ENCODE measurements around the gene NOTCH3.

The NOTCH3 gene

DNA sequence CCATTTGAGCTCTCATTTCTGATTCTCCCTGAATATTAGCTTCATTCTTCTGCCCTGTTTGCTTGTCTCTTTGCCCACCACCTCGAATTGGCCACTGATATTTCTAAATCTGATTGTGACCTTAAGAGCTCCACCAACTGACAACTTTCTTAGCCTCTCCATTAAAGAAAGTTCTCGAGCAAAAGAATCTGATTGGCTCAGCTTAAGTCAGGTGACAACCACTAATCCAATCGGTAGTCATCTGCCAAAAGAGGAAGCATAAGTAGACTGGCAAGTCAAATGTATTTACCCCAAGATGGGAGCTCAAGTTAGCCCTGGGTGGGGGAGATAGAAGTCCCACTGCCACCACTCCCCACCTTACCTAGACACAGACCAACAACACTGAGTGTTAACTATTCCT lies 41.5 kb downstream of the NOTCH3 start:
- Histone ChIP-seq H3K9ac (ENCODE audit: low read length in 2 of 2) (no peak overlapping the region), H3K36me3 (ENCODE audit: control insufficient read depth in 2 of 2, insufficient read depth in 2 of 2, low read length in 2 of 2) (no peaks in the 10 kb centered on the region), H3K27ac (ENCODE audit: low read length) (no peak overlapping the region), H3K27me3 (ENCODE audit: control insufficient read depth in 1 of 2, insufficient read depth in 2 of 2, low read length in 2 of 2) (peaks cover 0 to 2% of the 10 kb centered on the region in 2 donors), H3K4me3 (ENCODE audit: low read length in 2 of 2) (no peak overlapping the region), H3K9me3 (ENCODE audit: control insufficient read depth in 2 of 2, low read length in 2 of 2) (peaks cover 4 to 9% of the 10 kb centered on the region in 2 donors), H3K4me1 (ENCODE audit: control insufficient read depth, insufficient read depth, low read length) (no peaks in the 10 kb centered on the region)

DNA sequence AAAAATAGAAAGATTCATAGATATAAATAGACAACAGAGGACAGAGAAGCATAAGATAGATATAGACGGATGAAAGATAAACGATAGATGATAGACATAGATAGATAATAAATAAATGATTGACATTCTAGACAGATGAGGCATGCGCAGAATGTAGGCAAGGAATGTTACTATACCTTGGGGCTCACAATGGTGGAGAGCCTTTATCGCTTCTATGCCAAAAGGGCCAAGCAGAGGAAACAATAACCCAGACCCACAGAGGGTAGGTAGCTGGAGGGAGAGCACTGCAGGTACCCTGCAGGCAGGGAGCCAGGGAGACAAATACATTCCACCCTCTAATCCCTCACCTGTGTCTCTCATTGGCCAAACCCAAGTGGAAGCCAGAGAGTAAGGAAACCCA lies 44.4 kb downstream of the NOTCH3 start:
- no peak overlapping the region for H3K4me3 ChIP-seq (ENCODE audit: low read length in 2 of 2)
- H3K27me3 ChIP-seq (ENCODE audit: control insufficient read depth in 1 of 2, insufficient read depth in 2 of 2, low read length in 2 of 2) = peaks cover 0 to 4% of the 10 kb centered on the region in 2 donors
- no peak overlapping the region for H3K9ac ChIP-seq (ENCODE audit: low read length in 2 of 2)
- H3K9me3 ChIP-seq (ENCODE audit: control insufficient read depth in 2 of 2, low read length in 2 of 2) = peaks cover 8 to 13% of the 10 kb centered on the region in 2 donors
- H3K36me3 ChIP-seq (ENCODE audit: control insufficient read depth in 2 of 2, insufficient read depth in 2 of 2, low read length in 2 of 2) = no peaks in the 10 kb centered on the region
- H3K27ac ChIP-seq (ENCODE audit: low read length) = no peak overlapping the region
- H3K4me1 ChIP-seq (ENCODE audit: control insufficient read depth, insufficient read depth, low read length) = no peaks in the 10 kb centered on the region

DNA sequence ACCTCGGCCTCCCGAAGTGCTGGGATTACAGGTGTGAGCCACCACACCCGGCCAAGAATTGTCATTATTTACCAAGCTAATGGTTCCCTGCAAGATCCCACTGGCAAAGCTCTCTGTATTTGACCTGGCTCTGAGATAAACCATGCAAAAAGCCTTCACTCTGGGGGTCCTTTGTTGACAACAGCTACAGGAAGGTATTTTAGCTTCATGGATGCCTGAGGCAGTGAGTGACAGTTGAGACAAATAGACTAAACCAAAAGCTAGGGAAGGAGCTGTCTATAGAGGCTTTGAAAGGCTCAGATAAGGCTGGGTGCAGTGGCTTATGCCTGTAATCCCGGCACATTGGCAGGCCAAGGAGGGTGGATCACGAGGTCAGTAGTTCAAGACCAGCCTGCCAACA lies 45.5 kb downstream of the NOTCH3 start:
- no peaks in the 10 kb centered on the region for H3K4me1 ChIP-seq (ENCODE audit: control insufficient read depth, insufficient read depth, low read length)
- H3K36me3 ChIP-seq (ENCODE audit: control insufficient read depth in 2 of 2, insufficient read depth in 2 of 2, low read length in 2 of 2) = no peaks in the 10 kb centered on the region
- no peak overlapping the region for H3K4me3 ChIP-seq (ENCODE audit: low read length in 2 of 2)
- no peak overlapping the region for H3K27ac ChIP-seq (ENCODE audit: low read length)
- peaks cover 0 to 4% of the 10 kb centered on the region in 2 donors for H3K27me3 ChIP-seq (ENCODE audit: control insufficient read depth in 1 of 2, insufficient read depth in 2 of 2, low read length in 2 of 2)
- no peak overlapping the region for H3K9ac ChIP-seq (ENCODE audit: low read length in 2 of 2)
- peaks cover 8 to 13% of the 10 kb centered on the region in 2 donors for H3K9me3 ChIP-seq (ENCODE audit: control insufficient read depth in 2 of 2, low read length in 2 of 2)

DNA sequence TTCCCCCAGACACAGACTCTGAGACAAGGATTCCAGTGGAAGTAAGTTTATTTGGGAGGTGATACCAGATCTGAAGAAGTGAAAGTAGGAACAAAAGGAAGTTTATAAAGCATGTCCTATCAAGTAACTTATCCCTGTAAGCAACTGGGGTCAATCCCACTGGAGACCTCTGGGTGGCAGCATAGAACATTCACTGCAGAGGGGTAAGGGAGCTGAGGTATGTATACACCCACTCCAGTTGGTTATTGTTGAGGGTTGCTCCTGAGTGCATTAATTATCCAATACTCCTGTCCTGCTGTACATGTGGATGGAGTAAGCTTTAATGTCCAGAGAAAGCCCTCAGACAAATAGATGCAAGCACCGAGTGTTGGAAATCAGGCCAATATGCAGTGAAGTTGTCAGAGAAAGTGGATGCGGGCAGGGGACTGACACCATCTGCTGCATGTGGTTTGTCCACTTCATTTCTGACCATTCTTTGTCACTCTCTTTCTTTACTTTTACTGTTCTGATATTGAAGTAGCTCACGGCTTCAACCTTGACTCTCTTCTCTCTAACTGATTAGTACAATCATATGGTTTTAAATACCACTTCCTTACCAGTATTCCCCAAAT lies 46.7 kb downstream of the NOTCH3 start:
- H3K36me3 ChIP-seq (ENCODE audit: control insufficient read depth in 2 of 2, insufficient read depth in 2 of 2, low read length in 2 of 2) = no peaks in the 10 kb centered on the region
- H3K27me3 ChIP-seq (ENCODE audit: control insufficient read depth in 1 of 2, insufficient read depth in 2 of 2, low read length in 2 of 2) = peaks cover 0 to 4% of the 10 kb centered on the region in 2 donors
- peaks cover 4 to 6% of the 10 kb centered on the region in 2 donors for H3K9me3 ChIP-seq (ENCODE audit: control insufficient read depth in 2 of 2, low read length in 2 of 2)
- no peak overlapping the region for H3K9ac ChIP-seq (ENCODE audit: low read length in 2 of 2)
- H3K4me1 ChIP-seq (ENCODE audit: control insufficient read depth, insufficient read depth, low read length) = no peaks in the 10 kb centered on the region
- no peak overlapping the region for H3K4me3 ChIP-seq (ENCODE audit: low read length in 2 of 2)
- H3K27ac ChIP-seq (ENCODE audit: low read length) = no peak overlapping the region

DNA sequence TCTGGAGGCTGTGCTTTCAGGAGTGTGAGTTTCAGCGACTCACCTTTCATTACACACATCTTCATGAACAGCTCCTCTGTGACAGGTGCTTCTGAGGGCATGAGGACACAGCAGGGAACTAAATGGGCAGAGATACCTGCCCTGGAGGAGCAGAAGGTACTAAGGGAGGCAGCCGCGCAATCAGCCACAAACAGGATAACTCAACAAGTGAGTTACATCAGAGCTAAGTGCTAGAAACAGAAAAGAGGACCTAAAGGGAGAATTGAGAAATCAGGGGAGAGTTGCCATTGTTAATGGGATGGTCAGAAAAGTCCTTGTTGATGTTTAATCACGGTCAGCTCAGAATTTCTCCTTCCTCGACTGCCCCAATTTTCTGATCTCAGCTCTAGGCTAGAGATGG lies 51.1 kb downstream of the NOTCH3 start:
- Histone ChIP-seq H3K27ac (ENCODE audit: low read length) (no peak overlapping the region), H3K9me3 (ENCODE audit: control insufficient read depth in 2 of 2, low read length in 2 of 2) (peaks cover 4 to 6% of the 10 kb centered on the region in 2 donors), H3K9ac (ENCODE audit: low read length in 2 of 2) (no peak overlapping the region), H3K36me3 (ENCODE audit: control insufficient read depth in 2 of 2, insufficient read depth in 2 of 2, low read length in 2 of 2) (no peaks in the 10 kb centered on the region), H3K27me3 (ENCODE audit: control insufficient read depth in 1 of 2, insufficient read depth in 2 of 2, low read length in 2 of 2) (peaks cover 0 to 2% of the 10 kb centered on the region in 2 donors), H3K4me3 (ENCODE audit: low read length in 2 of 2) (no peak overlapping the region), H3K4me1 (ENCODE audit: control insufficient read depth, insufficient read depth, low read length) (no peaks in the 10 kb centered on the region)

DNA sequence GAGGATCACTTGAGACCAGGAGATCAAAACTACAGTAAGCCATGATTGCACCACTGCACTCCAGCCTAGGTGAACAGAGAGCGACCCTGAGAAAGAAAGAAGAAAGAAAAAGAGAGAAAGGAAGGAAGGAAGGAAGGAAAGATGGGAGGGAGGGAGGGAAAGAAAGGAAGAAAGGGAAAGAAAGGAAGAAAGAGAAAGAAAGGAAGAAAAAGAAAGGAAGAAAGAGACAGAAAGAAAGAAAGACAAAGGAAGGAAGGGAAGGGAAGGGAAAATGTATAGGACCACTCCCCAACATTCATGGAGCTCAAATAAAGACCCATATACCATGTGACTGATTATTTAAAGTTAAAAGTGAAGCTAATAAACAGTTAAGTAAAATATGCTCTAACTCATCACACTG lies 53.7 kb downstream of the NOTCH3 start:
- Histone ChIP-seq H3K27ac (ENCODE audit: low read length) (no peak overlapping the region), H3K4me1 (ENCODE audit: control insufficient read depth, insufficient read depth, low read length) (no peaks in the 10 kb centered on the region), H3K27me3 (ENCODE audit: control insufficient read depth in 1 of 2, insufficient read depth in 2 of 2, low read length in 2 of 2) (no peaks in the 10 kb centered on the region), H3K9me3 (ENCODE audit: control insufficient read depth in 2 of 2, low read length in 2 of 2) (no peaks in the 10 kb centered on the region), H3K36me3 (ENCODE audit: control insufficient read depth in 2 of 2, insufficient read depth in 2 of 2, low read length in 2 of 2) (no peaks in the 10 kb centered on the region), H3K4me3 (ENCODE audit: low read length in 2 of 2) (no peak overlapping the region), H3K9ac (ENCODE audit: low read length in 2 of 2) (no peak overlapping the region)

DNA sequence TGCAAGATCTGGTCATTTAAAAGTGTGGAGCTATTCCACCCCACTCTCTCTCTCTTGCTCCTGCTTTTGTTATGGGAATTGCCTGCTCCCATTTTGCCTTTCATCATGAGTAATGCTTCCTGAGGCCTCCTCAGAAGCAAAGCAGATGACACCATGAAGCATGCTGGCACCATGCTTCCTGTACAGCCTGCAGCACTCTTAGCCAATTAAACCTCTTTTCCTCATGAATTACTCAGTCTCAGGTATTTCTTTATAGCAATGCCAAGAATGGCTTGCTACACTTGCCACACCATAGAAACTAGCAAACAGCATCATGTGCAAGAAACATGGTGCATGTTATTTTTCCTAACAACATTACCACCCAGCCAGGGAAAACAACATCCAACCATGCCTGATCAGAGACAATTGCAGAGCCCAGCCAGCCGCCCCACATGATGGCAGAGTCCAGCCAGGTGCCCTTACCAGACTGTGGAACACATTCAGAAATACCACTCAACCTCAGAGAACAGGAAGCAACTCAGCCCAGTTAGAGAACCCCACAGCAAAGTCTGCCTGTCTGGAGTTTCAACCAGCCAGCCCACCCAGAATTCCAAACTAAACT lies 56.6 kb downstream of the NOTCH3 start:
- H3K36me3 ChIP-seq (ENCODE audit: control insufficient read depth in 2 of 2, insufficient read depth in 2 of 2, low read length in 2 of 2) = no peaks in the 10 kb centered on the region
- H3K9me3 ChIP-seq (ENCODE audit: control insufficient read depth in 2 of 2, low read length in 2 of 2) = no peaks in the 10 kb centered on the region
- no peaks in the 10 kb centered on the region for H3K4me1 ChIP-seq (ENCODE audit: control insufficient read depth, insufficient read depth, low read length)
- H3K27ac ChIP-seq (ENCODE audit: low read length) = no peak overlapping the region
- H3K4me3 ChIP-seq (ENCODE audit: low read length in 2 of 2) = no peak overlapping the region
- no peak overlapping the region for H3K9ac ChIP-seq (ENCODE audit: low read length in 2 of 2)
- H3K27me3 ChIP-seq (ENCODE audit: control insufficient read depth in 1 of 2, insufficient read depth in 2 of 2, low read length in 2 of 2) = no peaks in the 10 kb centered on the region

DNA sequence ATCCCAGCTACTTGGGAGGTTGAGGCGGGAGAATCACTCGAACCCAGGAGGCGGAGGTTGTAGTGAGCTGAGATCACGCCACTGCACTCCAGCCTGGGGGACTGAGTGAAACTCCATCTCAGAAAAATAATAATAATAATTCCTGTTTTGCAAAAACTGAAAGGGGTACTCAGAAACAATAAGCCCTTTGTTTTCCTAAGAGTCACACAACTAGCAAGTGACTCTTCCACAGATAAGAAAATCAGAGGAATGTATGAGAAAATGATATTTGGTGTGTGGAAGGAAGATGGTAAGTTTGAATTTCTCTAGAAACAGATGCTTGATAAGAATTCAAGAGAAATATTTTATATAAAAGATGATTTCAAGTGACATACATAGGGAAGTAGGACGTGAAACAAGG lies 58.5 kb downstream of the NOTCH3 start:
- no peak overlapping the region for H3K4me3 ChIP-seq (ENCODE audit: low read length in 2 of 2)
- H3K9me3 ChIP-seq (ENCODE audit: control insufficient read depth in 2 of 2, low read length in 2 of 2) = peaks cover 0 to 3% of the 10 kb centered on the region in 2 donors
- H3K27ac ChIP-seq (ENCODE audit: low read length) = no peak overlapping the region
- no peaks in the 10 kb centered on the region for H3K36me3 ChIP-seq (ENCODE audit: control insufficient read depth in 2 of 2, insufficient read depth in 2 of 2, low read length in 2 of 2)
- H3K27me3 ChIP-seq (ENCODE audit: control insufficient read depth in 1 of 2, insufficient read depth in 2 of 2, low read length in 2 of 2) = no peaks in the 10 kb centered on the region
- H3K4me1 ChIP-seq (ENCODE audit: control insufficient read depth, insufficient read depth, low read length) = no peaks in the 10 kb centered on the region
- H3K9ac ChIP-seq (ENCODE audit: low read length in 2 of 2) = no peak overlapping the region

DNA sequence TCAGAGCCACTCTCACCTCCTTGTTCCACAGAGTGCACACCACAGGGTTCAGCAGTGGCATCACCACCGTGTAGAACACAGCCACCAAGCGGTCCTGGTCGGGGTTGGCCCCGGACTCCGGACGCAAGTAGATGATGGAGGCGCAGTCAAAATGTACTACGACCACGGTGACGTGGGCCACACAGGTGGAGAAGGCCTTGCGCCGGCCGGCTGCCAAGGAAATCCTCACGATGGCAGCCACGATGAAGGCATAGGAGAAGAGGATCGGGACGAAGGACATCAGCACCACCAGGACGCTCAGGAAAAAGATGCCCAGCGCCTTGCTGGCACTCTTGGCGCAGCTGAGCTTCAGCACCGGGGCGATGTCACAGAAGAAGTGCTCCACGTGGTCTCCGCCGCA lies 59.7 kb downstream of the NOTCH3 start:
- no peaks in the 10 kb centered on the region for H3K27me3 ChIP-seq (ENCODE audit: control insufficient read depth in 1 of 2, insufficient read depth in 2 of 2, low read length in 2 of 2)
- H3K4me1 ChIP-seq (ENCODE audit: control insufficient read depth, insufficient read depth, low read length) = no peaks in the 10 kb centered on the region
- H3K9ac ChIP-seq (ENCODE audit: low read length in 2 of 2) = no peak overlapping the region
- H3K9me3 ChIP-seq (ENCODE audit: control insufficient read depth in 2 of 2, low read length in 2 of 2) = peaks cover 0 to 3% of the 10 kb centered on the region in 2 donors
- H3K27ac ChIP-seq (ENCODE audit: low read length) = no peak overlapping the region
- H3K36me3 ChIP-seq (ENCODE audit: control insufficient read depth in 2 of 2, insufficient read depth in 2 of 2, low read length in 2 of 2) = no peaks in the 10 kb centered on the region
- H3K4me3 ChIP-seq (ENCODE audit: low read length in 2 of 2) = no peak overlapping the region

DNA sequence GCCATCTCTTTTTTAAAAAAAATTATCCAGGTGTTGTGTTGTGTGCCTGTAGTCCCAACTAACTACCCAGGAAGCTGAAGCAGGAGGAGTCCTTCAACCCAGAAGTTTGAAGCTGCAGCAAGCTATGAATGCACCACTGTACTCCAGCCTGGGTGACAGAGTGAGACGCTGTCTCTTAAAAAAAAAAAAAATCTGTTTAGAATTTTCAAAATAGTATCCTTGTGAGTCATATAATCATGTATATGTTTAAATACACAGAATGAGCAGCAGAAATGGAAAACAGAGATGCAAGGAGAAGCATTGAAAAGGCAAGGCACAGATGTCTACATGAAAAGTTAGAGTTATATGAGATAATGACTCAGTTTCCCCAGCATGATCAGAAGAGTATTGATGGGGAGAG lies 62.4 kb downstream of the NOTCH3 start:
- Histone ChIP-seq H3K27ac (ENCODE audit: low read length) (no peak overlapping the region), H3K4me3 (ENCODE audit: low read length in 2 of 2) (no peak overlapping the region), H3K9ac (ENCODE audit: low read length in 2 of 2) (no peak overlapping the region), H3K27me3 (ENCODE audit: control insufficient read depth in 1 of 2, insufficient read depth in 2 of 2, low read length in 2 of 2) (no peaks in the 10 kb centered on the region), H3K36me3 (ENCODE audit: control insufficient read depth in 2 of 2, insufficient read depth in 2 of 2, low read length in 2 of 2) (no peaks in the 10 kb centered on the region), H3K4me1 (ENCODE audit: control insufficient read depth, insufficient read depth, low read length) (no peaks in the 10 kb centered on the region), H3K9me3 (ENCODE audit: control insufficient read depth in 2 of 2, low read length in 2 of 2) (peaks cover 0 to 3% of the 10 kb centered on the region in 2 donors)

DNA sequence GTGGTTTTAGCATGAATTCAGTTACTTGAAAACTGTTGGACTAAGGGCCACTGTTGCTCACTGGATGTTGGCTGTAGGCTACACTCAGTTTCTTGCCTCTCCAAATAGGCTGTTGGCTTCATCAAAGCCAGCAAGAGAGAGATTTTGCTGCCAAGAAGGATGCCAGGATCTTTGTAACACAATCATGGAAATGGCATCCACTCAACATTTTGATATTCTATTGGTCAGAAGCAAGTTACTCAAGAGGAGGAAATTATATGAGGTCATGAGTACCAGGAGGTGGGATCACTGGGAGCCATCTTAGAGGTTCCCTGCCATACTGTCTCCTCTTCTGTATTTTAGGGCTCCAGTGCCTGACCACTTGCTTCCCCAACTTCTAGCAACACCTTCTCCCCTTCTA lies 63.0 kb downstream of the NOTCH3 start:
- H3K27me3 ChIP-seq (ENCODE audit: control insufficient read depth in 1 of 2, insufficient read depth in 2 of 2, low read length in 2 of 2) = no peaks in the 10 kb centered on the region
- H3K4me1 ChIP-seq (ENCODE audit: control insufficient read depth, insufficient read depth, low read length) = no peaks in the 10 kb centered on the region
- H3K9ac ChIP-seq (ENCODE audit: low read length in 2 of 2) = no peak overlapping the region
- H3K9me3 ChIP-seq (ENCODE audit: control insufficient read depth in 2 of 2, low read length in 2 of 2) = peaks cover 0 to 3% of the 10 kb centered on the region in 2 donors
- no peak overlapping the region for H3K27ac ChIP-seq (ENCODE audit: low read length)
- no peak overlapping the region for H3K4me3 ChIP-seq (ENCODE audit: low read length in 2 of 2)
- H3K36me3 ChIP-seq (ENCODE audit: control insufficient read depth in 2 of 2, insufficient read depth in 2 of 2, low read length in 2 of 2) = no peaks in the 10 kb centered on the region
